ENCODE results near the gene ATAD3C. TPM values are rescaled to one million over a fixed set of nuclear protein-coding genes. Genes with fewer than 3 reads are reported as not detected.
A peak's percentile ranks its signal among the peaks of the same experiment; 100 is the strongest.
"Not testable (repeated sequence)": the region's sequence is repeated elsewhere in the genome, so short reads cannot be mapped to it uniquely, and the experiment has no call there.

Gene ATAD3C
- total RNA-seq, 1 donor = under 0.01 TPM

DNA sequence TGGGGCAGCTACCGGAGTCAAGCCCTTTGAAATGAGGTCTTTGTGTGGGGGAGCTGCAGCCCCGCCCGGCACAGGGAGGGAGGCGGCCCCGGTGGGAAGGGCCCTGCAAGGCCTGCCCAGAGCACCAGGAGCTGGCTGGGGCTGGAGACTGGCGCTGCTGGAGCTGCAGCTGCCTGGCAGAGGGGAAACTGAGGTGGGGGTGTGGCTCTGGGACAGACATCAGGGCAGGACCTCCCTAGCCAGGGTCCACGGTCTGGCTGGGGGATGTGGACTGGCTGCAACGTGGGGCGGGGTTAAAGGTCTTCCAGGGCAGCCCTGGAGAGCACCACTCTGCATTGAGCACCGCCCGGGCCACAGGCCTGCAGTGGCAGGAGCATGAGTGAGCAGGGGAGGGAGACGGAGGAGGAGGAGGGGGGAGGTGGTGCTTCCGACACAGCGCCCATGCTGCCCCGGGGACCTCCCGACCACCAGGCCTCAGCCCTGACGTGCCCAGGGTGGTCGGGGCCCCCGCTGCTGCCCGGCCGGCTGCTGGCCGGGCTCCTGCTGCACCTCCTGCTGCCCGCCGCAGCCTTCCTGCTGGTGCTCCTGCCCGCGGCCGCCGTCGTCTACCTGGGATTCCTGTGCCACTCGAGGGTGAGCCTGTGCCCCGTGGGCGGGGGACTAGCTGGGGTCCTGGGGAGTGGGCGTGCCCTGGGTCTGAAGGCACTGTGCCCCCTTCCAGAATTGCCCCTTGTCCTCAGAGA is 23.6 kb upstream of the ATAD3C start:
- TF ChIP-seq CTCF (IDR thresholded peaks at IDR 0.05; ENCODE audit: insufficient read depth, low read length) = no peak
- no peak overlapping the region for H3K4me3 ChIP-seq (ENCODE audit: low read depth, low read length)
- DNase-seq (ENCODE audit: low read depth) = no peak

GRCh38 chr1:1426496-1427105 is 22.9 kb upstream of the ATAD3C start:
- H3K4me3 ChIP-seq (ENCODE audit: low read depth, low read length) = no peak overlapping the region
- no peak for TF ChIP-seq CTCF (IDR thresholded peaks at IDR 0.05; ENCODE audit: insufficient read depth, low read length)
- no peak for DNase-seq (ENCODE audit: low read depth)

DNA sequence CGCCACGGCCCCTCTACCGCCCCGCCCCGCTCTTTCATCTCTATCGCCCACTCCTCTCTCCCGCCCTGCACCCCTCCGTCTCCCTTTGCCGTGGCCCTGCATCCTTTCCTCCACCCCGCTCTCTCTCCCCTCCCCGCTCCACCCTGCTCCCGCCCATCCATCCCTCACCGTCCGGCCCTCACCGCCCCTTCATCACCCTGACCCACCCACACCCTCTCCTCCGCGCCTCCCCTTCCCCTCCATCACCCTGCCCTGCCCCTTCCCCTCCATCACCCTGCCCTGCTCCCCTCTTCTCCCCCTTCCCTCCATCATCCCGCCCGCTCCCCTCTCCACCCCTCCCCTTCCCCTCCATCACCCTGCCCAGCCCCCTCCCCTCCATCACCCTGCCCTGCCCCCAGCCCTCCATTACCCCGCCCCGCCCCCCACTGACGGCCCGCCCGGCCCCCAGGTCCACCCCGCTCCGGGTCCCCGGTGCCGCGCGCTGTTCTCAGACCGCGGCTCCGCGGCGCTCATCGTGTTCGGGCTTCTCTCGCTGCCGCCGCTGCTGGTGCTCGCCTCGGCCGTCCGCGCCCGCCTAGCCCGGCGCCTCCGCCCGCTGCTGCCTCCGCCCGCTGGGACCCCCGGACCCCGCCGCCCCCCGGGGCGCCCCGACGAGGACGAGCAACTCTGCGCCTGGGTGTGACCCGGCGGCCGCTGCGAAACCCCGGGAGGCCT is 22.2 kb upstream of the ATAD3C start:
- TF ChIP-seq CTCF (IDR thresholded peaks at IDR 0.05; ENCODE audit: insufficient read depth, low read length) = no peak
- no peak for DNase-seq (ENCODE audit: low read depth)
- H3K4me3 ChIP-seq (ENCODE audit: low read depth, low read length) = peak overlapping the region; percentile 54

DNA sequence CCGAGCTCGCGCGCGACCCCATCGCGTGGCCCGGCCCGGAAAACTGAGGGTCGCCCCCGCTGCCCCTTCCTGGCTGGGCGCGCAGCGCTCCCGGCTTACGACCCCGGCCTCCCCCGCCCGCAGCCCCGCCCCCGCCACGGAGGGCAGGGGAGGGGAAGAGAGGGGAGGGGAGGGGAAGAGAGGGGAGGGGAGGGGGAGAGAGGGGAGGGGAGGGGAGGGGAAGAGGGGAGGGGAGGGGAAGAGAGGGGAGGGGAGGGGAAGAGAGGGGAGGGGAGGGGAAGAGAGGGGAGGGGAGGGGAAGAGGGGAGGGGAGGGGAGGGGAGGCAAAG is 21.7 kb upstream of the ATAD3C start:
- DNase-seq (ENCODE audit: low read depth) = no peak
- peak overlapping the region; percentile 54 for H3K4me3 ChIP-seq (ENCODE audit: low read depth, low read length)
- no peak for TF ChIP-seq CTCF (IDR thresholded peaks at IDR 0.05; ENCODE audit: insufficient read depth, low read length)

GRCh38 chr1:1428174-1428573 is 21.3 kb upstream of the ATAD3C start:
- DNase-seq (ENCODE audit: low read depth) = no peak
- no peak overlapping the region for H3K4me3 ChIP-seq (ENCODE audit: low read depth, low read length)
- no peak for TF ChIP-seq CTCF (IDR thresholded peaks at IDR 0.05; ENCODE audit: insufficient read depth, low read length)

DNA sequence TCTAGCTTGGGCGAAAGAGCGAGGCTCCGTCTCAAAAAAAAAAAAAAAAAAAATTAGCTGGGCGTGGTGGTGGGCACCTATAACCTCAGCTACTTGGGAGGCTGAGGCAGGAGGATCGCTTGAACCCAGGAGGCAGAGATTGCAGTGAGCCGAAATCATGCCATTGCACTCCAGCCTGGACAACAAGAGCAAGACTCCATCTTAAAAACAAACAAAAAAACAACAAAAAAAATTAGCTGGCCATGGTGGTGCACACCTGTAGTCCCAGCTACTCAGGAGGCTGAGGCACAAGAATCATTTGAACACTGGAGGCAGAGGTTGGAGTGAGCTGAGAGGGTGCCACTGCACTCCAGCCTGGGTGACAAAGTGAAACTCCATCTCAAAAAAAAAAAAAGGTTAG is 20.5 kb upstream of the ATAD3C start:
- DNase-seq (ENCODE audit: low read depth); H3K4me3 ChIP-seq (ENCODE audit: low read depth, low read length): not testable (repeated sequence)

GRCh38 chr1:1429671-1430073 is 19.8 kb upstream of the ATAD3C start:
- DNase-seq (ENCODE audit: low read depth) = peak; percentile 21
- no peak for TF ChIP-seq CTCF (IDR thresholded peaks at IDR 0.05; ENCODE audit: insufficient read depth, low read length)
- no peak overlapping the region for H3K4me3 ChIP-seq (ENCODE audit: low read depth, low read length)

Measured in fibroblast of the aortic adventitia (primary cell).